A549 (cell line): ENCODE data around the gene PNLIPRP1. TPM values are rescaled to one million over a fixed set of nuclear protein-coding genes. Genes with fewer than 3 reads are reported as not detected.

ENCODE experiments used
- ATAC-seq, 2 experiments: fragments of 200-7000 bp in 1 of 2; fragments of >200 bp in 1 of 2; cut with Nextera tagmentation in 1 of 2; cut with Tn5 transposase in 1 of 2; 3 replicates each; pipeline versions ENCODE4 v1.8.0 to v1.9.1; 2018 to 2020; ENCODE audit warnings: mild to moderate bottlenecking in 1 of 2, moderate library complexity in 1 of 2
- CTCF ChIA-PET: fragments of 300-600 bp; sonication (Branson Sonifier 250); formaldehyde crosslinking; extraction: SDS; loops from one replicate; lab custom pipeline; 2021; ENCODE audit warnings: antibody characterized with exemption, inconsistent platforms; lab: Yijun Ruan, JAX
- POLR2A ChIA-PET: fragments of 350-600 bp; formaldehyde crosslinking; extraction: SDS; loops from one replicate; lab custom pipeline; 2021; ENCODE audit warnings: antibody characterized with exemption, inconsistent platforms; lab: Yijun Ruan, JAX
- DNase-seq, 2 experiments: peaks; one replicate each; pipeline versions ENCODE4 v3.0.0 to v3.0.0-alpha.2; 2011 to 2016; ENCODE audit warnings: low read depth in 1 of 2, low spot score in 1 of 2
- FAIRE-seq: peaks from 2 replicates; lab custom pipeline; 2011; peaks lifted over from hg19 to GRCh38; lab: Jason Lieb, UNC
- H3K27ac ChIP-seq, 2 experiments: fragments of >200 bp; sonication (Bioruptor Twin); formaldehyde crosslinking; 3 replicates each; pipeline ENCODE4 v1.5.1; 2016 to 2017
- H3K4me1 ChIP-seq: fragments of >200 bp; sonication (Bioruptor Twin); formaldehyde crosslinking; 3 replicates; pipeline ENCODE4 v1.6.1; 2016
- H3K4me2 ChIP-seq: fragments of >200 bp; sonication (Bioruptor Twin); formaldehyde crosslinking; 3 replicates; pipeline ENCODE4 v1.6.1; 2016
- H3K4me3 ChIP-seq: fragments of >200 bp; sonication (Bioruptor Twin); formaldehyde crosslinking; 3 replicates; pipeline ENCODE4 v1.5.1; 2016
- H3K9me3 ChIP-seq: fragments of >200 bp; sonication (Bioruptor Twin); formaldehyde crosslinking; 3 replicates; pipeline ENCODE4 v1.6.1; 2016
- CEBPB ChIP-seq, 2 experiments: fragments of >200 bp in 1 of 2; sonication (Bioruptor Twin) in 1 of 2; formaldehyde crosslinking in 1 of 2; IDR thresholded peaks; 2 replicates each; pipeline ENCODE4 v1.6.1; 2012 to 2016
- CHD2 ChIP-seq: fragments of 150-350 bp; IDR thresholded peaks from 2 replicates; pipeline ENCODE4 v1.6.1; 2014; ENCODE audit warnings: low read length; ENCODE audit not compliant: partially characterized antibody
- EHMT2 ChIP-seq: fragments of 200-600 bp; sonication (generic); IDR thresholded peaks from 2 replicates; pipeline ENCODE4 v1.6.1; 2016; ENCODE audit warnings: antibody characterized with exemption, low read depth, mild to moderate bottlenecking, moderate library complexity
- FOSB ChIP-seq: fragments of 250-450 bp; sonication (Bioruptor Pico); IDR thresholded peaks from 2 replicates; pipeline ENCODE4 v1.5.0; 2020; ENCODE audit warnings: mild to moderate bottlenecking, moderate library complexity
- FOSL2 ChIP-seq, 2 experiments: fragments of 450-650 bp in 1 of 2; fragments of >200 bp in 1 of 2; sonication (Bioruptor Twin) in 1 of 2; formaldehyde crosslinking; IDR thresholded peaks; 2 replicates each; pipeline versions ENCODE4 v1.5.0 to v1.6.1; 2016 to 2020; ENCODE audit warnings: mild to moderate bottlenecking in 1 of 2, moderate library complexity in 1 of 2
- HEYL ChIP-seq: fragments of 250-450 bp; sonication (Bioruptor Pico); IDR thresholded peaks from 2 replicates; pipeline ENCODE4 v1.8.0; 2021; ENCODE audit warnings: mild to moderate bottlenecking, moderate library complexity
- HOXB13 ChIP-seq: fragments of 250-450 bp; sonication (Bioruptor Pico); IDR thresholded peaks from 2 replicates; pipeline ENCODE4 v1.5.0; 2020; ENCODE audit warnings: low read depth, mild to moderate bottlenecking, moderate library complexity
- JUNB ChIP-seq: fragments of >200 bp; sonication (Bioruptor Twin); formaldehyde crosslinking; IDR thresholded peaks from 2 replicates; pipeline ENCODE4 v1.6.1; 2016
- KDM1A ChIP-seq: fragments of 200-600 bp; sonication (generic); IDR thresholded peaks from 2 replicates; pipeline ENCODE4 v1.6.1; 2016; ENCODE audit warnings: low read depth, mild to moderate bottlenecking
- MAFK ChIP-seq: fragments of 450-650 bp; IDR thresholded peaks from 2 replicates; pipeline ENCODE4 v1.6.1; 2014; ENCODE audit not compliant: partially characterized antibody
- MAZ ChIP-seq: fragments of 150-350 bp; IDR thresholded peaks from 2 replicates; pipeline ENCODE4 v1.6.1; 2014; ENCODE audit warnings: antibody characterized with exemption, low read depth, low read length, borderline replicate concordance
- MYC ChIP-seq: IDR thresholded peaks from 2 replicates; pipeline ENCODE4 v1.6.1; 2012; ENCODE audit warnings: mild to moderate bottlenecking, inconsistent platforms, low read length, improper control_type of control experiment, borderline replicate concordance
- NFE2L2 ChIP-seq: fragments of 150-350 bp; conservative IDR thresholded peaks from 2 replicates; pipeline ENCODE4 v1.6.1; 2014; ENCODE audit warnings: low read length
- NPAS2 ChIP-seq: fragments of 250-450 bp; sonication (Bioruptor Pico); IDR thresholded peaks from 2 replicates; pipeline ENCODE4 v1.8.0; 2022; ENCODE audit warnings: mild to moderate bottlenecking, moderate library complexity, borderline replicate concordance
- RAD21 ChIP-seq, 2 experiments: fragments of >200 bp in 1 of 2; sonication (Bioruptor Twin) in 1 of 2; formaldehyde crosslinking in 1 of 2; IDR thresholded peaks in 1 of 2; conservative IDR thresholded peaks in 1 of 2; 2 replicates in 1 of 2; 3 replicates in 1 of 2; pipeline ENCODE4 v1.6.1; 2012 to 2018; ENCODE audit warnings: inconsistent platforms in 1 of 2
- SMC3 ChIP-seq: fragments of >200 bp; sonication (Bioruptor Twin); formaldehyde crosslinking; IDR thresholded peaks from 3 replicates; pipeline ENCODE4 v1.6.1; 2018; ENCODE audit warnings: inconsistent platforms
- TFCP2L1 ChIP-seq: fragments of 250-450 bp; sonication (Bioruptor Pico); IDR thresholded peaks from 2 replicates; pipeline ENCODE4 v1.5.0; 2021; ENCODE audit warnings: mild to moderate bottlenecking
- TP53 ChIP-seq: fragments of 250-450 bp; sonication (Bioruptor Pico); IDR thresholded peaks from 2 replicates; pipeline ENCODE4 v1.5.0; 2021; ENCODE audit warnings: mild to moderate bottlenecking, moderate library complexity
- ZFP36 ChIP-seq: fragments of 450-650 bp; IDR thresholded peaks from 2 replicates; pipeline ENCODE4 v1.6.1; 2014; ENCODE audit warnings: borderline replicate concordance; ENCODE audit not compliant: partially characterized antibody
- WGBS: methylation state at CpG from one replicate; pipeline ENCODE4 v1.1.6; 2017; ENCODE audit errors: missing lambda C conversion rate; 5-methylcytosine and 5-hydroxymethylcytosine counted together
- polyA plus RNA-seq, 4 experiments: library from polyadenylated mRNA; depleted of rRNA in 3 of 4; stranded (reverse); fragments of >200 nt; fragmentation: RNase III in 1 of 4; extraction: RNeasy Plus Mini Kit Qiagen cat#74134 plus additional on column Dnase treatment in 1 of 4; gene quantifications; 2 replicates in 3 of 4; 3 replicates in 1 of 4; pipeline ENCODE4 v1.2.3, GENCODE V29; 2011 to 2017
- TF ChIP-seq, protein P1 (sequence below): fragments of 450-650 bp; IDR thresholded peaks from 2 replicates; pipeline ENCODE4 v1.6.1; 2014; ENCODE audit warnings: antibody characterized with exemption
- TF ChIP-seq, protein P2 (sequence below): fragments of 250-450 bp; sonication (Bioruptor Pico); IDR thresholded peaks from 2 replicates; pipeline ENCODE4 v1.5.0; 2020; ENCODE audit warnings: low read depth, mild to moderate bottlenecking, moderate library complexity
- TF ChIP-seq, protein P3 (sequence below): fragments of >200 bp; sonication (Bioruptor Twin); formaldehyde crosslinking; IDR thresholded peaks from 2 replicates; pipeline ENCODE4 v1.6.1; 2016
- TF ChIP-seq, protein P4 (sequence below): IDR thresholded peaks from 2 replicates; pipeline ENCODE4 v1.6.1; 2012; ENCODE audit warnings: low read depth, borderline replicate concordance
- TF ChIP-seq, protein P5 (sequence below): fragments of >200 bp; sonication (Bioruptor Twin); formaldehyde crosslinking; IDR thresholded peaks from 3 replicates; pipeline ENCODE4 v1.6.1; 2016
- TF ChIP-seq, protein P6 (sequence below): fragments of 200-600 bp; sonication (generic); IDR thresholded peaks from 2 replicates; pipeline ENCODE4 v1.6.1; 2016; ENCODE audit warnings: antibody characterized with exemption, mild to moderate bottlenecking, moderate library complexity
- TF ChIP-seq, protein P7 (sequence below): fragments of >200 bp; sonication (Bioruptor Twin); formaldehyde crosslinking; IDR thresholded peaks from 3 replicates; pipeline ENCODE4 v1.5.1; 2016

PNLIPRP1 gene
- polyA plus RNA-seq, 2 of the 4 experiments (the other 2 are of a cell fraction), result not detected

DNA sequence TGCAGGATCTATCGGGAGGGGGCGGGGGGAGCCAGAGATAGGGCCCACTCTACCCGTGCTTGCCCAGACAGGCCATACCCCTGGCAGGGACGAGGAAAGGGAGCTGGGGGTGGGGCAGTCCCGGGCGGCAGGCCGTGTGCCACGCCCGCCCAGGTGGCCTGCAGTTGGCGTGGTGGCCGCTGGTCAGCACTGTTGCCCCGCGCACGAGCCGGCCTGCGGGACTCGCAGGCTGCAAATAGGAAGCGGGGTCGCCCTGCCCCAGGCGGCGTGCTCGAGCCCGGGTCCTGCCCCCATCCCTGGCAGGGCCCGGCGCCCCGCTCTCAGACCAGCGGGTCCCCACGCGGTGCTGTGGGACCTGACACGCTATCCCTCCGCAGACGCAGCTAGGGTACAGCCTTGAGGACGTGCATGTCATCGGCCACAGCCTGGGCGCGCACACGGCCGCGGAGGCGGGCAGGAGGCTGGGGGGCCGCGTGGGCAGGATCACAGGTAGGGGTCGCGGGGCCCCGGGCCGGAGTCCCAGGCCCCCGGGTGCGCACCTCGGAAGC lies 36.7 kb downstream of the PNLIPRP1 start:
- H3K4me3 ChIP-seq, result peak overlapping the region; percentile 56

DNA sequence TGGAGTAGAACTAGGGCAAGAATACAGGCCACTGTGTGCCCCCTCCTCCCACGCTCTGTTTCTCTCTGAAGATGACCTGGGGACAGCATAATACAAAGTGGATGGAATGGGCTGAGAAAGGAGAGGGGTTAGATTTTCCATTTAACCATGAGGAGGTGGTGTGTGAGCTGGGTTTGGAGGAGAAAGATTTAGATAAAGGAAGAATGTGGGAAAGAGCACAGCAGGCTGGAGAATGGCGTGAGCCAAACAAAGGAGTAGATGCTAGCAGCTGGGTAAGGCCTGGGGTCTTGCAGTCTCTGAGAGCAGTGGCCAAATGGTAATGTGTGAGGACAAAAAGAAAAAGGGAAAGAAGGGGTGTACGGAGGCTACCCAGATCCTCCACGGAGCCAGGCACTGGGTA lies 38.6 kb downstream of the PNLIPRP1 start:
- ATAC-seq, result no peak
- no peak overlapping the region for H3K27ac ChIP-seq
- WGBS, result 71% methylated on average over 4 of the region's 4 CpGs
- POLR2A ChIA-PET, result interaction anchor here (0.7 kb wide), 1 partner anchor 13 kb away, joined by 7 read pairs; no protein-coding TSS in a partner anchor
- FAIRE-seq, result no peak
- CTCF ChIA-PET, result interaction anchor here (0.6 to 7.9 kb wide), 3 partner anchors 156 to 545 kb away, joined by 3 to 89 read pairs (median 3); no protein-coding TSS in a partner anchor
- H3K4me3 ChIP-seq, result no peak overlapping the region
- H3K4me1 ChIP-seq, result 0 out of 3 replicates have a peak, but pooled peaks cover under 1% of the 10 kb centered on the region
- H3K9me3 ChIP-seq, result no peaks in the 10 kb centered on the region
- DNase-seq, result no peak
- no peak overlapping the region for H3K4me2 ChIP-seq
- TF ChIP-seq, protein P1, sequence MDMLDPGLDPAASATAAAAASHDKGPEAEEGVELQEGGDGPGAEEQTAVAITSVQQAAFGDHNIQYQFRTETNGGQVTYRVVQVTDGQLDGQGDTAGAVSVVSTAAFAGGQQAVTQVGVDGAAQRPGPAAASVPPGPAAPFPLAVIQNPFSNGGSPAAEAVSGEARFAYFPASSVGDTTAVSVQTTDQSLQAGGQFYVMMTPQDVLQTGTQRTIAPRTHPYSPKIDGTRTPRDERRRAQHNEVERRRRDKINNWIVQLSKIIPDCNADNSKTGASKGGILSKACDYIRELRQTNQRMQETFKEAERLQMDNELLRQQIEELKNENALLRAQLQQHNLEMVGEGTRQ, result no peak
- TF ChIP-seq, protein P2, sequence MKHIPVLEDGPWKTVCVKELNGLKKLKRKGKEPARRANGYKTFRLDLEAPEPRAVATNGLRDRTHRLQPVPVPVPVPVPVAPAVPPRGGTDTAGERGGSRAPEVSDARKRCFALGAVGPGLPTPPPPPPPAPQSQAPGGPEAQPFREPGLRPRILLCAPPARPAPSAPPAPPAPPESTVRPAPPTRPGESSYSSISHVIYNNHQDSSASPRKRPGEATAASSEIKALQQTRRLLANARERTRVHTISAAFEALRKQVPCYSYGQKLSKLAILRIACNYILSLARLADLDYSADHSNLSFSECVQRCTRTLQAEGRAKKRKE, result no peak
- no peak for TF ChIP-seq CEBPB (IDR thresholded peaks at IDR 0.05)
- TF ChIP-seq HEYL, result no peak
- TF ChIP-seq, protein P3, sequence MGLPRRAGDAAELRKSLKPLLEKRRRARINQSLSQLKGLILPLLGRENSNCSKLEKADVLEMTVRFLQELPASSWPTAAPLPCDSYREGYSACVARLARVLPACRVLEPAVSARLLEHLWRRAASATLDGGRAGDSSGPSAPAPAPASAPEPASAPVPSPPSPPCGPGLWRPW, result no peak
- TF ChIP-seq FOSB (CRISPR knock-in tag), result no peak
- TF ChIP-seq, protein P4, sequence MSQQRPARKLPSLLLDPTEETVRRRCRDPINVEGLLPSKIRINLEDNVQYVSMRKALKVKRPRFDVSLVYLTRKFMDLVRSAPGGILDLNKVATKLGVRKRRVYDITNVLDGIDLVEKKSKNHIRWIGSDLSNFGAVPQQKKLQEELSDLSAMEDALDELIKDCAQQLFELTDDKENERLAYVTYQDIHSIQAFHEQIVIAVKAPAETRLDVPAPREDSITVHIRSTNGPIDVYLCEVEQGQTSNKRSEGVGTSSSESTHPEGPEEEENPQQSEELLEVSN, result no peak
- TF ChIP-seq, protein P5, sequence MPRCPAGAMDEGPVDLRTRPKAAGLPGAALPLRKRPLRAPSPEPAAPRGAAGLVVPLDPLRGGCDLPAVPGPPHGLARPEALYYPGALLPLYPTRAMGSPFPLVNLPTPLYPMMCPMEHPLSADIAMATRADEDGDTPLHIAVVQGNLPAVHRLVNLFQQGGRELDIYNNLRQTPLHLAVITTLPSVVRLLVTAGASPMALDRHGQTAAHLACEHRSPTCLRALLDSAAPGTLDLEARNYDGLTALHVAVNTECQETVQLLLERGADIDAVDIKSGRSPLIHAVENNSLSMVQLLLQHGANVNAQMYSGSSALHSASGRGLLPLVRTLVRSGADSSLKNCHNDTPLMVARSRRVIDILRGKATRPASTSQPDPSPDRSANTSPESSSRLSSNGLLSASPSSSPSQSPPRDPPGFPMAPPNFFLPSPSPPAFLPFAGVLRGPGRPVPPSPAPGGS, result no peak
- TF ChIP-seq KDM1A, result no peak
- TF ChIP-seq NFE2L2, result no peak
- TF ChIP-seq JUNB, result no peak

More for the DNA sequence above, 36.7 kb downstream of the PNLIPRP1 start:
- CTCF ChIA-PET, result interaction anchor here (0.6 to 7.9 kb wide), 32 partner anchors 9 to 733 kb away, joined by 3 to 89 read pairs (median 4); no protein-coding TSS in a partner anchor
- FAIRE-seq, result no peak
- H3K4me2 ChIP-seq, result peak overlapping the region; percentile 96
- TF ChIP-seq NPAS2 (CRISPR knock-in tag) (no peak), ZFP36 (no peak), FOSL2 (IDR thresholded peaks at IDR 0.05) (no peak), FOSL2 (CRISPR knock-in tag; IDR thresholded peaks at IDR 0.05) (no peak), TP53 (CRISPR knock-in tag) (no peak), RAD21 (conservative IDR thresholded peaks at IDR 0.05 in 1 of 2, IDR thresholded peaks at IDR 0.05 in 1 of 2) (peak; percentile 47 to 67), MAFK (no peak), MAZ (no peak), CHD2 (no peak), TFCP2L1 (no peak), JUNB (no peak), EHMT2 (no peak), HOXB13 (CRISPR knock-in tag) (no peak), SMC3 (peak; percentile 15; the same call in 1 of the 3 replicates), MYC (no peak)
- TF ChIP-seq, protein P6, sequence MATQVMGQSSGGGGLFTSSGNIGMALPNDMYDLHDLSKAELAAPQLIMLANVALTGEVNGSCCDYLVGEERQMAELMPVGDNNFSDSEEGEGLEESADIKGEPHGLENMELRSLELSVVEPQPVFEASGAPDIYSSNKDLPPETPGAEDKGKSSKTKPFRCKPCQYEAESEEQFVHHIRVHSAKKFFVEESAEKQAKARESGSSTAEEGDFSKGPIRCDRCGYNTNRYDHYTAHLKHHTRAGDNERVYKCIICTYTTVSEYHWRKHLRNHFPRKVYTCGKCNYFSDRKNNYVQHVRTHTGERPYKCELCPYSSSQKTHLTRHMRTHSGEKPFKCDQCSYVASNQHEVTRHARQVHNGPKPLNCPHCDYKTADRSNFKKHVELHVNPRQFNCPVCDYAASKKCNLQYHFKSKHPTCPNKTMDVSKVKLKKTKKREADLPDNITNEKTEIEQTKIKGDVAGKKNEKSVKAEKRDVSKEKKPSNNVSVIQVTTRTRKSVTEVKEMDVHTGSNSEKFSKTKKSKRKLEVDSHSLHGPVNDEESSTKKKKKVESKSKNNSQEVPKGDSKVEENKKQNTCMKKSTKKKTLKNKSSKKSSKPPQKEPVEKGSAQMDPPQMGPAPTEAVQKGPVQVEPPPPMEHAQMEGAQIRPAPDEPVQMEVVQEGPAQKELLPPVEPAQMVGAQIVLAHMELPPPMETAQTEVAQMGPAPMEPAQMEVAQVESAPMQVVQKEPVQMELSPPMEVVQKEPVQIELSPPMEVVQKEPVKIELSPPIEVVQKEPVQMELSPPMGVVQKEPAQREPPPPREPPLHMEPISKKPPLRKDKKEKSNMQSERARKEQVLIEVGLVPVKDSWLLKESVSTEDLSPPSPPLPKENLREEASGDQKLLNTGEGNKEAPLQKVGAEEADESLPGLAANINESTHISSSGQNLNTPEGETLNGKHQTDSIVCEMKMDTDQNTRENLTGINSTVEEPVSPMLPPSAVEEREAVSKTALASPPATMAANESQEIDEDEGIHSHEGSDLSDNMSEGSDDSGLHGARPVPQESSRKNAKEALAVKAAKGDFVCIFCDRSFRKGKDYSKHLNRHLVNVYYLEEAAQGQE, result no peak
- TF ChIP-seq, protein P3, result no peak
- TF ChIP-seq, protein P5, result no peak
- TF ChIP-seq, protein P7, sequence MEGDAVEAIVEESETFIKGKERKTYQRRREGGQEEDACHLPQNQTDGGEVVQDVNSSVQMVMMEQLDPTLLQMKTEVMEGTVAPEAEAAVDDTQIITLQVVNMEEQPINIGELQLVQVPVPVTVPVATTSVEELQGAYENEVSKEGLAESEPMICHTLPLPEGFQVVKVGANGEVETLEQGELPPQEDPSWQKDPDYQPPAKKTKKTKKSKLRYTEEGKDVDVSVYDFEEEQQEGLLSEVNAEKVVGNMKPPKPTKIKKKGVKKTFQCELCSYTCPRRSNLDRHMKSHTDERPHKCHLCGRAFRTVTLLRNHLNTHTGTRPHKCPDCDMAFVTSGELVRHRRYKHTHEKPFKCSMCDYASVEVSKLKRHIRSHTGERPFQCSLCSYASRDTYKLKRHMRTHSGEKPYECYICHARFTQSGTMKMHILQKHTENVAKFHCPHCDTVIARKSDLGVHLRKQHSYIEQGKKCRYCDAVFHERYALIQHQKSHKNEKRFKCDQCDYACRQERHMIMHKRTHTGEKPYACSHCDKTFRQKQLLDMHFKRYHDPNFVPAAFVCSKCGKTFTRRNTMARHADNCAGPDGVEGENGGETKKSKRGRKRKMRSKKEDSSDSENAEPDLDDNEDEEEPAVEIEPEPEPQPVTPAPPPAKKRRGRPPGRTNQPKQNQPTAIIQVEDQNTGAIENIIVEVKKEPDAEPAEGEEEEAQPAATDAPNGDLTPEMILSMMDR, result peak; percentile 52
- TF ChIP-seq, all 56 proteins: peak for 3
- no peaks in the 10 kb centered on the region for H3K9me3 ChIP-seq
- H3K4me1 ChIP-seq, result no peaks in the 10 kb centered on the region
- 39% methylated on average over 12 of the region's 49 CpGs for WGBS
- DNase-seq (peak; percentile 44 to 48), ATAC-seq (peak; percentile 92 to 97)
- POLR2A ChIA-PET, result interaction anchor here (0.5 kb wide), 1 partner anchor 35 kb away, joined by 5 read pairs; no protein-coding TSS in a partner anchor
- H3K27ac ChIP-seq, result peak overlapping the region; percentile 58 to 74; a peak in 4 of 6 replicates
